SIG-M5 (cell line): ENCODE results near the gene GFRA4.

Source experiments
- DNase-seq: peaks from one replicate; lab custom pipeline; 2025; lab: John Stamatoyannopoulos, UW

The GFRA4 gene

GRCh38 chr20:3674447-3674846 lies 11.2 kb upstream of the GFRA4 start:
- DNase-seq, result no peak

- no peak for DNase-seq
Measured at GRCh38 chr20:3673221-3674070, 10.2 kb upstream of the GFRA4 start.

DNA sequence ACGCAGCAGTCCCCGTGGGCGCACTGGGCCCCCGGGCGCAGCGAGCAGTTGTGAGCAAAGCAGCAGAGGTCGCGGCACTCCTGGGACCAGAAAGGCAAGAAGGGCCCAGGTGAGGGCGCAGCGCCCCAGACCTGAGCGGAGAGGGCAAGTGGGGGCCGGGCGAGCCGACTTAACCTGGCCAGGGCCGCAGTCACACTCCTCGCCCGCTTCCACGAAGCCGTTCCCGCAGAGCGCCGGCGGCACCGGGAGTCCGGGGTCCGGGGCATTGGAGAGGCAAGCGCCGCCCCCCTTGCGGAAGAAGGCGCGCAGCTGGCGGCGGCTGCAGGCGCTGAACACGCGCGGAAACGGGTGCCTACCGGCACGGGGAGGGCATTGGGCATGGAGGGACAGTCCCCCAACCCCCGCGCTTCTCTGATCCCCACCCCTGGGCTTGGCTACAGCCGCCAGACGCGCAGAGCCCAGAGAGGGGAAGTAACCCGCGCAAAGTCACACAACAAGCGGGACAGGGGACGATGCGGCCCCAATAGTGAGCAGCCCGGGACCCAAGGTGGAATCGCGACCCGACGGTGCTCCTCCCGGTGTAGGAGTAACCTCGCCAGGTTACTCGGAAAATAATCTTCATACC lies 9.5 kb upstream of the GFRA4 start:
- no peak for DNase-seq

- no peak for DNase-seq
Measured at GRCh38 chr20:3671986-3672546, 8.9 kb upstream of the GFRA4 start.

DNA sequence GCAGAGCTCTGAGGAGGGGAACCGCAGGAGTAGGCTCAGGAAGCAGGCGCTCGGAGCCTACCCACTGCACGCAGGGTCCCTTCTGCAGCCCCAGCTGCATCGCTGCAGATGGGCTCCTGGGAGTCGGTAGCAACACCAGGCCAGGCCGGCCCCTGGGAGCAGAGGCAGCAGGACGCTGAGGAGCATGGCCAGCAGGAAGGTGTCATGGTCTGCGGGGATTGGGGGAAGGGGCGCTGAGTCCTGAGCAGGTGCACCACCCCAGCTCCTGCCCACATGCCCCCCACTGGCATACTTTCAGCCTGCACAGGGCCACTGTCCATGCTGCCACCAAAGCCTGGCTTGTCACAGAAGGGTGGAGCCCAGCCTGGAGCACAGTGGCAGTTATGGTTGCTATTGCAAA lies 7.7 kb upstream of the GFRA4 start:
- DNase-seq, result no peak

GRCh38 chr20:3670511-3670910 lies 7.3 kb upstream of the GFRA4 start:
- no peak for DNase-seq

DNA sequence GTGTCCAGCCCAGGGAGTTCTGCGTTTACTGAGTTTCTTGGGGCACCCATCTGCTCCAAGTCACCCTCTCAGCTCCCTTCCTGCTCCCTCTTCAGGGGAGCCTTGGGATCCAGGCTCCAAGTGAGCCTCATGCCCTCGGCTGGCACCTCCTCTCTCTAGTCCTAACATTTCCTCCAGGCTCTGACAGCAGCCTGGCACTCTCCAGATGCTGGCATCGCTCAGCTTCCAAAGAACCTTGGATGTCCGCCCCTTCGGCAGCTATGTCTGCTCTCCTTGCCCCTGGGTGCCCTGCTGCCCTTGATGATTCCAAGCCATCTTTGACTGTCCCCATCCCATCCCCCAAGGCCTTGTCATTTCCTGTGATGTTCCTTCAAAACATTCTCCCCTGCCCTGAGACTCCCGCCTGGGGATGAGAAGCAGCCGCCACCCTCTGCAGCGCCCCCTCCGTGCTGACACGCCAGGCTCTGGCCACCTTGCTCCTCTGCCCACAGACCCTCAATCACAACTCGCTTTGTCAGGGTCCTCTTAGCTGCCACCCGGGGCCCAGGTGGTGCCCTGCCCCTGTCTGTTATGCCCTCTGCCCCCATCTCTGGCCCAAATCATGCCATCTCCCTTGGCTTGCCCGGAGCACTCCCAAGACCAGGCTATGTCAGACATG lies 6.6 kb upstream of the GFRA4 start:
- DNase-seq, result no peak

- no peak for DNase-seq
Measured at GRCh38 chr20:3667434-3668037, 4.3 kb upstream of the GFRA4 start.

- no peak for DNase-seq
Measured at GRCh38 chr20:3663858-3664257, 659 bp upstream of the GFRA4 start.

GRCh38 chr20:3661814-3662665 lies 1.2 kb downstream of the GFRA4 start:
- no peak for DNase-seq

- DNase-seq, result no peak
Measured at GRCh38 chr20:3661060-3661813, 2.0 kb downstream of the GFRA4 start.

GRCh38 chr20:3660262-3661059 lies 2.7 kb downstream of the GFRA4 start:
- no peak for DNase-seq

GRCh38 chr20:3659492-3660261 lies 3.5 kb downstream of the GFRA4 start:
- no peak for DNase-seq

DNA sequence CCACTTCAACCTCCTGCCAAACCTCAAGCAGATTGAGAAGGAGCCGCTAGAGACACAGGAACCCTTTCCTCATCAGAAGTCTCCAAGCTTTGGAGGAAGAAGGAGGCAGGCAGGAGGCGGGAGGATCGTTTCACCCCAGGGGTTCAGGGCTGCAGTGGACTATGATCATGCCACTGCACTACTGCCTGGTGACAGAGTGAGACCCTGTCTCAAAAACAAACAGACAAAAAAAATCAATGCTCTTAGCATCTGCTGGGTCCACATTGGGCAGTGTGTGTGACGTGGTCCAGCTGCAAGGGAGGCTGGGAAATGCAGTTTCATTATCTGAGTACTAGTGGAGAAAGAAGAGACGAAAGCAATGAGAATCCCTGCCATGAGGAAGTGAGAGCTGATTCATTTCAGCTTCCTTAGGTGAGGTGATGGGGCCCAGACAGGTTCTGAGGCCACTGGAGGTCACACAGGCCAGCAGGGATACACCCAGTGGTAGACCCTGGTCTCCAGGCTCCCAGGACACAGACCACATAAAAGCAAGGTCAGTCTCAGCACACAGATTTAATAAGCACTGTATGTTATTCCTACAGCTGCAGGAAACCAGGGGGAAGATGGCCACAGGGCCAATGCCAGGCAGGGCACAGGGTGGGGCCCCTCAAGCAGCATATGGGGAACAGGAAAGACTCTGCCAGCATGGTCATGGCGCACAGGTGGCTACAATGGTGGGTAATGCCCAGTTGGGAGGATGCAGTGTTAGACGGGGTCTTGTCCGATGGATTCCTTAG lies 4.3 kb downstream of the GFRA4 start:
- peak; percentile 31 for DNase-seq

GRCh38 chr20:3658019-3658715 lies 5.0 kb downstream of the GFRA4 start:
- DNase-seq, result no peak

DNA sequence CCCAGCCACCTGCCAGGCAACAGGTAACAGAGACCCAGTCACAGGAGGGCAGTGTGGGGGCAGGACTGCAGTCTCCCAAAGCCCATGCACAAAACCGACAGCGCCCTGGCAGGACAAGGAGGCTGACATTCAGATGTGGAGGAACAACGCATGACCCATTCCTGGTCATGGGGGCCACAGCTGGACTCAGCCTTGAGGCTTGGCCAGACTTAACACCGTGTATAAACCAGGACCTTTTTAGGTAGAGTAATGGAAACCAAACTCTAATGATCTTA lies 8.1 kb downstream of the GFRA4 start:
- DNase-seq, result no peak

DNA sequence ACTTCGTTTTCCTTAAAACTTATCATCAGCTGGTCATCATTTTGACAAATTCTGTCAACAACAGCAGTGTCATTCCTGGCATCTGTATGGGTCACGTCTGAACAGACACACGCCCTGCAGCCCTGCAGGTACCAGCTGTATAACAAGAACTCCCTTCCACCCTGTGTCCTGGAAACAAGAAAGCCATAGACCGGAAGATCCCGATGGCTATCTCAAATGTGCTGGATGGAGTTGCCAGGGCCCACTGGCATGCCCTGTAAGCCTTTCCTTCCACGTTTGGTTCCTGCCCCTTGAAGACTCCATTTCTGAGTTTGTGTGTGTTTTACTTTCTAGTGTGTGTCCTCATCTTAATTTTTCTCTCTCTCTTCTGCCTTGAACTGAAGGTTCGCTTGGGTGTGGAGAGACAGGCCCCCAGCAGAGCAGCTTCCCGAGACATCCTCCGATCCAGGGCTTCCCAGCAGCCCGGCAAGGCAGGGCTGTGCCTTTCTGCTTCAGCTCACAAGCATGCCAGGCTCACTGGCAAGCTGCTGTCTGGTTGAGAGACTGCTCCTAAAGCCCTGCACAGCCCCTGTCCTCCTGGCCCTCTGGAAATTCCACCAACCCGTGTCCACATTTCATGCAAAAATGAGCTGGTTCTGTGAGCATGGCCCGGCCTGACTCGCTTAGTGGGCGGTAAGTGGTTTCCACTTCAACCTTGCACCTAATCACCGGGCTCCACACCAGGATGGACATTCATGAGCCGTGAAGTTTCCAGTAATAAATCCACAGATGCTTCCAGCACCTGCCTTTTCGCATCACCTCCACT lies 8.7 kb downstream of the GFRA4 start:
- DNase-seq, result no peak
